HG02884 (cell line): ENCODE data around the gene ZFYVE28.
A peak's percentile ranks its signal among the peaks of the same experiment; 100 is the strongest.

Source experiments
- ATAC-seq: cut with Tn5 transposase; IDR thresholded peaks from one replicate; pipeline ENCODE4 v1.9.1; 2021; ENCODE audit warnings: mild to moderate bottlenecking, moderate library complexity; ENCODE audit not compliant: unreplicated experiment

Gene ZFYVE28

GRCh38 chr4:2428496-2429213, 10.2 kb upstream of the ZFYVE28 start:
- no peak for ATAC-seq

DNA sequence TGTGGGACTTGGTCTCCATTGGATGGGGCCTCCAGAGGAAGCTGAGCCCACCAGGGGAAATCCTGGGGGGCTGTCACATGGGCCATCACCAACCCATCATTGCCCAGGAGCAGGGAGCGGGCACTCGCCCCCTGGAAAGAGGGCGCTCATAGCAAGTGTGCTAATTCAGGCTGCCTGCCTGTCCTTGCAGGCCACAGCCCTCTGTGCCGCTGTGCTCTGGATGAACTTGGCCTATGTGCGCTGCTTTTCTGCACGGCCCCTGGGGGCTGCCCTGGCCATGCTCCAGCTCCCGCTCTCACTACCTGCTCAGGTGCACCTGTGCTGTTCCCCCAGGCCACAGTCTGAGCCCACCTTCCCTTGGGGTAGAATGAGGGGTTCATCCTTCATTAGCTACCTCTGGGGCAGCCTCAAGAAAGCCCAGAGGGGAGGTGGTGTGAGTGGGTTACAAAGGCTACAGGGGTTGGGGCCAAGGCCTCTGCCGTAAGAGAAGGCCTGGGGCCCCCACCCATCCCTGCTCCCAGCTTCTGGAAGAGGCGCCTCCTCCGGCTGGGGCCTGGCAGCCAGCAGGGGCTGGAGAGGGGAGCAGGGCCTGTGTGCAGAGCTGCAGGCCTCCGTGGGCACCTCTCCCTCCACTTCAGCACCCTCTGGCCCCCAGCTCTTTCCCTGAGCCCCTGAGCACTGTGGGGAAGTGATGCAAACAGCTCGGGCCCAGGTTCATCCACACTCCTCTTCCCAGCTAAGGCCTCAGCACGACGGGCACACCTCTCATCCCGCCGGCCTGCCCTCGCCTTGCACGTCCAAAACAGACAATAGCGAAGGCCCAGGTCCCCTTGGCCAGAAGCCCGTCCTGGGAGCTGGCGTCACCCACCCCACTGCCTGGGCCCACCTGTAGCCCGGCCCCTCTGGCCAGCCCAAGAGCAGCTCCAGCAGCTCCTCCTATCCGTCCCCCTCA, 9.2 kb upstream of the ZFYVE28 start:
- no peak for ATAC-seq

- ATAC-seq: no peak
These were observed 8.3 kb upstream of the ZFYVE28 start for GRCh38 chr4:2426711-2427275.

- ATAC-seq: no peak
These were observed 7.6 kb upstream of the ZFYVE28 start for GRCh38 chr4:2426069-2426397.

DNA sequence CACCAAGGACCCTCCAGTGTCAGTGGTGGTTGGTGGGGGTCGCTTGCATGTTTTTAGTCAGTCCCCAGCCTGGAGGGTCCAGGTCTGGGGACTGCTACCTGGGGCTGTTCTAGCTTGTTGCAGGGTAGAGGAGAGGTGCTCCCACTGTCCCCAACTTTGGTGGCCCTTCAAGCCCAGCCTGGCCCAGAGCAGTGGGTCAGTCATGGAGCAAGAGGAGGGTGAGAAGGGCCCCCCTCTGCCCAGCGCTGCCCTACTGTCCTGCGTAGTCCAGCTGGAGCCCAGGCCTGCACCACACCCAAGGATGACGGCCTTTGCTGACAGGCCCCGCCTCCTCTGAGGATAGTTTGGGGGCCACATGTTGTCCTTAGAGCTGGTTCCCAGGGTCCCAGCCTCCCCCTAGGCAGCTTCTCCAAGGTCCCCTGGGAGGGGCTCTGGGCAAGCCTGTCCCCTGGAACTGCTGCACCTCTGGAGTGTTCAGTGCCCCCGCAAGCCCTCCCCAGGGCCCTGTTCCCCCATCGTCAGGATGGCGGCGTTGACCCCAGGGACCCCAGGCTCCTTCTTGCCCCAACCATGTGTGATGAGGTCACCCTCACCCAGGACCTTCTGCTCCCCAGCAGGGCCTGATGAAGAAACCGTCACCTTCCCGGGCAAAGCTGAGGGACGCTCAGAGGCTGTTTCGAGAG, 7.1 kb upstream of the ZFYVE28 start:
- no peak for ATAC-seq

DNA sequence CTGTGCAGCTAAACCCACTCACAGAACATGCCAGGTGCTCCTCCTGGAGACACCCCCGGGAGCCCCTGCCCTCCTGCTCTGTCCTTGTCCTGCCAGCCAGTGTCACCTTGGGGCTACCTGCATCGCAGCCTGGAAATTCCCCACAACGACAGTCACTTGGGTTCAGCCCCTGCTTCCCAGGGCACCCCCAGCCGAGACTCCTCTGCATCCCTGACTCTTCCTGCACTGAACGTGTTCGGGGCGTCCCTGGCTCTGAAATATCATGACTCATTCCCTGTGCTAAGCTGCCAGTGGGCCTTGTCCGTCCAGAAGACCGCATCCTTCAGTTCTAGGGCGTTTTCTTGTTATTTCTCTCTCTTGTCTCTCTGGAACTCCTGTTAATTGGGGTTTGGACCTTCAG, 6.1 kb upstream of the ZFYVE28 start:
- ATAC-seq: no peak

DNA sequence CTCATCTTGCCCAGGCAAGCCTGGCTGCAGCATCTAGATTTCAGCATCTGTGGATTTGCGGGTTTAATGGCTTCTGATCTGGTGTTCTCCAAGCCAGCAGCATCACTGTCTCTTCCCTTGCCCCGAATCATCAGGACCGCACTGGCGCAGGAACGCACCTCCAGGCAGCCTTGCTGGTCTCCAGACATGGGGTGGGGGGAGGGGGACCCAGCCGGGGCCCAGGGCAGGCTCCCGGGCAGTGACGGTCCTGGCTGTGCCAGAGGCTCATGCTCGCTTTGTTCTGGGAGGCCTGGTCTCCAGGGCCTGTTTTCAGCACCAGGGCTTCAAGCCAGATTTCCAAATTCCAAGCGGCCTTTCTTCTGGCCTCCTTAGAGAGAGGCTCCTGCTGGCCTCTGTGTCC, 5.2 kb upstream of the ZFYVE28 start:
- no peak for ATAC-seq

GRCh38 chr4:2423066-2423465, 4.6 kb upstream of the ZFYVE28 start:
- no peak for ATAC-seq

DNA sequence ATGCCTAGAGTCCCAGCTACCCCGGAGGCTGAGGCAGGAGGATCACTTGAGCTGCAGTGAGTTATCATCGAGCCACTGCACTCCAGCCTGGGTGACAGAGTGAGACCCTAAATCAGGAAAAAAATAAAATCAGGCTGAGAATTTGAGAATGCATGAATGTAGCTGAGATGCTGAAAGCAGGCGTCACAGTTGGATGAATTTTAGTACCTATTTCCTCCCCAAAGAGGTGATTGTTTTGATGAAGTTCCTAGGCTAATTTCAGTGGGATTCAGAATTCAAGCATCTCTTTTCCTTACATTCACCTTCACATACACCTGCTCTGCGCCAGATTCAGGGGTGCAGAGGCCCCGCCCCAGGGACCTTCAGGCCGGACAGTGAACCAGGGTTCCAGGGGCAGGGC, 3.5 kb upstream of the ZFYVE28 start:
- ATAC-seq: no peak

DNA sequence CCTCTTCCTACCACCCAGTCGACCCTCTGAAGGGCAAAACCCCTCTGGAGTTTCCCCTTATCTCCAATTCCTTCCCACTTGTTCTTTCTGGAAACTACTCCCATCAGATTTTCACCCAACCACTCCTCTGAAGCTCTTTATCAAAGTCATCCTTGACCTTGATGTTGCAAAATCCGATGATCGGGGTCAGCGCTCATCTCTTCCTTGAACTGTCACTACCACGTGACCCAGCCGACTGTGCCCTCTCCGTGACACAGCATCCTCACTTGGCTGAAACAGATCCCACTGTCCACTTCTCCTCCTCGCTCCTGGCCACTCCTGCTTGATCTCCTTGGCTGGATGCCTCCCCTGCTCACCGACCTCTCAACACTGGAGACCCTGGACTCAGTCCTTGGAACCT, 1.4 kb upstream of the ZFYVE28 start:
- ATAC-seq: no peak

GRCh38 chr4:2418650-2419571, 466 bp upstream of the ZFYVE28 start, which contains the start of gene CFAP99:
Gene CFAP99, plus strand, starts transcription at chr4:2418955.
- ATAC-seq: peak; percentile 91

DNA sequence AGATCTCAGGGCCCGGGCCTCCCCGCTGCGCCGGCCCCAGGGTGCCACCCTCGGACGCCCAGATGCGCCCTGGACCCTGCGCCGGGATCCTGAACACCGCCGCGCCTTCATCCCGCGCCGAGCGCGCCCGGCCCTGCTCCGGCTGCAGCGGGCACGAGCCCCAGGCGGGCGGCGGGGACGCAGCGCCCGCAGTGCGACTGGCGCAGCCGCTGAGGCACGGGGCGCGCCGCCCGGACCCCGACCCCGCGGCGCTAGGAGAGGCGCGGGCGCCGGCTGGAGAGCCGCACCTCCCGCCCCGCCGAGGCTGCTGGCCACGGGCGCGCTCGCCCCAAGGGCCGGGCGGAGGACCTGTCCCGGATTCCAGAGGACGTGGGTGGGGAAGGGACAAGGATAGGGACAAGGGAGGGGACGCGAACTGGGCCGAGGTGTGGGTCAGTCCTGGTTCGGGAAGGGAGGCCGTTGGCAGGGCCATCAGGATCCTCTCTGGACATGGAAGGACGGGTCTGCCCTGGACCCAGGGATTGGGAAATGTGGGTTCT, 1.1 kb downstream of the ZFYVE28 start:
- ATAC-seq: no peak

GRCh38 chr4:2416564-2417225, 1.8 kb downstream of the ZFYVE28 start:
- ATAC-seq: no peak

DNA sequence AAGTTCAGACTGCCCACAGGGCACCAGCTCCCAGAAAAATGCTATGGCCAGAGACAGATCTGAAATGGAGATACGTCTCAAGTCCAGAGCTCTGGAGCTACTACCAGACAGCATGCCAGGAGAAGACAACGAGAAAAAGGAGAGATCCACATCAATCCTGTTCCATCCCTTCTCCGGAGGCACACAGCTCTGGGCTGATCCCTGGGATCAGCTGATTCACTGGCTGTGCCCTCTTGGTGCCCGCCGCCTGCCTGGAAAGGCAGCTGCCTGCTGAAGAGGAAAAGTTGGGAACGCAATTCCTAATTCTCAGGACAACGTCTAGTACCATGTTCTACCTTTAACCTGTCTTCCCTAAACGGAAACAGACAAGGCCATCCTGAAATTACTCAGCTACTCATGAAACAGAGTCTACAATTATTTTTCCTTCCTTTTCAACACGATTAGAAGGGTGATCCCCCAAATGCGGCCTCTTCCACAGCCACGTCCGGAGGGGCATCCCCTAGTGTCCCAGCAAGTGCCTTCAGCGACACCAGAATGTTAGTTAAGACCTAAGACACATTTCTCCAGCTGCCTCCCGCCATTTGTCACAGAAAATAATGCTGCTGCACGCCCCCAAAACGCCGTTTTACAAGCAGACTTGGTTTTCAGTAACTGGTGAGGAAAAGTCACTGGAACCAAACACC, 2.4 kb downstream of the ZFYVE28 start:
- ATAC-seq: no peak

DNA sequence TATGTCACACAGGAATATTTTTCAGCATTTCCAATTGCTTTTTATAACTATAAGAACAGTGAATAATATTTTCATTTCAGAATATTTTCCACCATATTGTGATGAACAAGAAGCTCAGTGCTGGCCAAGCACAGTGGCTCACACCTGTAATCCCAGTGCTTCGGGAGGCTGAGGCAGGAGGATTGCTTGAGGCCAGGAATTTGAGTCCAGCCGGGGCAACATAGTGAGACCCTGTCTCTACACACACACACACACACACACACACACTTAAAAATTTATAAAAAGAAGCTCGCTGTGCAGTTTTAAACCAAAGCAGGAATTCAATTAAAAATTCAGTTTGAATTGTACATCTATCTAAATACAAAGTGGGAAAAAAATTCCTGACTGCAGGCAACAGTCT, 3.2 kb downstream of the ZFYVE28 start:
- no peak for ATAC-seq

- no peak for ATAC-seq
These were observed 4.4 kb downstream of the ZFYVE28 start for GRCh38 chr4:2413821-2414610.

GRCh38 chr4:2412885-2413716, 5.3 kb downstream of the ZFYVE28 start:
- ATAC-seq: peak; percentile 46
